GM23338 (cell line): Measurements from ENCODE around the gene PPP4R1. TPM values are rescaled to one million over a fixed set of nuclear protein-coding genes. Genes with fewer than 3 reads are reported as not detected.

Experiments
- ATAC-seq: fragments of 200-7000 bp; cut with Tn5 transposase; 3 replicates; pipeline ENCODE4 v1.9.1; 2020
- DNase-seq: peaks from one replicate; pipeline ENCODE4 v3.0.0-alpha.2; 2015; ENCODE audit warnings: low spot score
- H2AFZ ChIP-seq: fragments of 200-600 bp; sonication (generic); 2 replicates; pipeline ENCODE4 v1.8.0; 2016; ENCODE audit warnings: antibody characterized with exemption, mild to moderate bottlenecking, moderate library complexity
- H3F3A ChIP-seq: fragments of 200-600 bp; sonication (generic); replicated peaks from 2 replicates; pipeline ENCODE4 v1.8.0; 2017; ENCODE audit warnings: antibody characterized with exemption, mixed run types, low read depth
- H3K27ac ChIP-seq: fragments of 200-600 bp; sonication (generic); 2 replicates; pipeline ENCODE4 v1.6.1; 2016; ENCODE audit warnings: low read depth
- H3K27me3 ChIP-seq: fragments of 200-600 bp; sonication (generic); 2 replicates; pipeline ENCODE4 v1.8.0; 2016; ENCODE audit warnings: mild to moderate bottlenecking, mixed run types, moderate library complexity; ENCODE audit not compliant: insufficient read depth
- H3K36me3 ChIP-seq: fragments of 200-600 bp; sonication (generic); 2 replicates; pipeline ENCODE4 v1.8.0; 2016; ENCODE audit warnings: mild to moderate bottlenecking; ENCODE audit not compliant: insufficient read depth
- H3K4me1 ChIP-seq: fragments of 200-600 bp; sonication (generic); 2 replicates; pipeline ENCODE4 v1.8.0; 2016; ENCODE audit warnings: mild to moderate bottlenecking, moderate library complexity; ENCODE audit not compliant: insufficient read depth
- H3K4me2 ChIP-seq: fragments of 200-600 bp; sonication (generic); 2 replicates; pipeline ENCODE4 v1.7.1; 2017; ENCODE audit warnings: mixed run types
- H3K4me3 ChIP-seq: fragments of 200-600 bp; sonication (generic); 2 replicates; pipeline ENCODE4 v1.6.1; 2016; ENCODE audit warnings: mixed run types
- H3K79me2 ChIP-seq: fragments of 200-600 bp; sonication (generic); replicated peaks from 2 replicates; pipeline ENCODE4 v1.8.0; 2017; ENCODE audit warnings: mild to moderate bottlenecking; ENCODE audit not compliant: insufficient read depth
- H3K9me2 ChIP-seq: fragments of 200-600 bp; sonication (generic); 2 replicates; pipeline ENCODE4 v1.8.0; 2017; ENCODE audit not compliant: insufficient read depth
- H4K20me1 ChIP-seq: fragments of 200-600 bp; sonication (generic); replicated peaks from 2 replicates; pipeline ENCODE4 v1.8.0; 2017; ENCODE audit warnings: mild to moderate bottlenecking; ENCODE audit not compliant: insufficient read depth
- H3K27ac Mint-ChIP-seq: 2 replicates; pipeline ENCODE4 v1.8.0; 2020; ENCODE audit warnings: inconsistent platforms, mild to moderate bottlenecking, moderate library complexity, mixed read lengths
- H3K27me3 Mint-ChIP-seq: 3 replicates; pipeline ENCODE4 v1.8.0; 2022; ENCODE audit warnings: low read depth, mild to moderate bottlenecking, moderate library complexity, mixed read lengths, inconsistent platforms; ENCODE audit not compliant: insufficient read depth, poor library complexity
- H3K36me3 Mint-ChIP-seq: 3 replicates; pipeline ENCODE4 v1.8.0; 2021; ENCODE audit warnings: low read depth, mild to moderate bottlenecking, inconsistent platforms, moderate library complexity, mixed read lengths
- H3K4me1 Mint-ChIP-seq: 3 replicates; pipeline ENCODE4 v1.8.0; 2020; ENCODE audit warnings: mild to moderate bottlenecking, inconsistent platforms, mixed read lengths
- H3K4me3 Mint-ChIP-seq: 3 replicates; pipeline ENCODE4 v1.8.0; 2021; ENCODE audit warnings: moderate library complexity, mild to moderate bottlenecking, inconsistent platforms, mixed read lengths
- H3K9me3 Mint-ChIP-seq: 3 replicates; pipeline ENCODE4 v1.8.0; 2020; ENCODE audit warnings: moderate library complexity, mild to moderate bottlenecking, inconsistent platforms, mixed read lengths
- CREB1 ChIP-seq: fragments of 250-450 bp; sonication (Bioruptor Pico); IDR thresholded peaks from 2 replicates; pipeline ENCODE4 v1.5.0; 2020; ENCODE audit warnings: low read depth, mild to moderate bottlenecking, moderate library complexity
- CTCF ChIP-seq, 2 experiments: fragments of 200-600 bp in 1 of 2; sonication (generic) in 1 of 2; conservative IDR thresholded peaks; 2 replicates each; pipeline versions ENCODE4 v1.5.1 to v1.6.1; 2016 to 2017; ENCODE audit warnings: antibody characterized with exemption in 2 of 2, low read depth in 2 of 2, mild to moderate bottlenecking in 2 of 2, moderate library complexity in 1 of 2
- ETS1 ChIP-seq: IDR thresholded peaks from 2 replicates; pipeline ENCODE4 v1.6.1; 2016; ENCODE audit warnings: antibody characterized with exemption
- EZH2 ChIP-seq: fragments of 200-600 bp; sonication (generic); IDR thresholded peaks from one replicate; pipeline ENCODE4 v1.8.0; 2017; ENCODE audit warnings: antibody characterized with exemption, mild to moderate bottlenecking, low read depth; ENCODE audit not compliant: unreplicated experiment
- EZH2phosphoT487 ChIP-seq: fragments of 200-600 bp; sonication (generic); IDR thresholded peaks from one replicate; pipeline ENCODE4 v1.8.1; 2018; ENCODE audit warnings: antibody characterized with exemption; ENCODE audit not compliant: unreplicated experiment
- JUNB ChIP-seq: IDR thresholded peaks from one replicate; pipeline ENCODE4 v1.6.1; 2016; ENCODE audit warnings: antibody characterized with exemption; ENCODE audit not compliant: unreplicated experiment
- NANOG ChIP-seq: IDR thresholded peaks from 2 replicates; pipeline ENCODE4 v1.6.1; 2016; ENCODE audit warnings: antibody characterized with exemption, borderline replicate concordance
- POLR2AphosphoS5 ChIP-seq: IDR thresholded peaks from 2 replicates; pipeline ENCODE4 v1.6.1; 2016; ENCODE audit warnings: antibody characterized with exemption, low read depth
- REST ChIP-seq: IDR thresholded peaks from one replicate; pipeline ENCODE4 v1.6.1; 2018; ENCODE audit warnings: antibody characterized with exemption; ENCODE audit not compliant: unreplicated experiment
- STAT1 ChIP-seq: IDR thresholded peaks from one replicate; pipeline ENCODE4 v1.6.1; 2016; ENCODE audit warnings: antibody characterized with exemption; ENCODE audit not compliant: unreplicated experiment
- ZNF462 ChIP-seq: fragments of 250-450 bp; sonication (Bioruptor Pico); IDR thresholded peaks from 2 replicates; pipeline ENCODE4 v1.5.0; 2020; ENCODE audit warnings: mild to moderate bottlenecking, moderate library complexity
- polyA plus RNA-seq: library from polyadenylated mRNA; unstranded; fragments of >200 nt; fragmentation: Nextera tagmentation; extraction: Ambion mirVana; gene quantifications from 2 replicates; pipeline ENCODE4 v1.2.1, GENCODE V29; 2016
- total RNA-seq: library from RNA; depleted of rRNA; stranded (reverse); fragments of >200 nt; shearing (Covaris generic); gene quantifications from 2 replicates; pipeline ENCODE4 v1.2.3, GENCODE V29; 2014

Gene PPP4R1
- total and polyA plus RNA-seq, 2 experiments from 2014 or later: 18.1 to 79.4 TPM

- TF ChIP-seq ZNF462 (CRISPR knock-in tag) (no peak), EZH2 (no peak), STAT1 (no peak), EZH2phosphoT487 (no peak), JUNB (no peak)
Measured at GRCh38 chr18:9617006-9617542, 2.7 kb upstream of the PPP4R1 start (continued).

- Histone ChIP-seq H4K20me1 (peaks cover under 1% of the 10 kb centered on the region; the same call in 1 of the 2 replicates), H3K27me3 (no peaks in the 10 kb centered on the region), H3K4me1 (peaks cover 17% of the 10 kb centered on the region), H3F3A (peaks cover 5% of the 10 kb centered on the region; the same call in 1 of the 2 replicates), H3K79me2 (peaks cover 27% of the 10 kb centered on the region), H3K9me2 (no peaks in the 10 kb centered on the region), H3K4me3 (0 out of 2 replicates have a peak overlapping the region, but pooled peaks have one; percentile 62), H3K36me3 (no peaks in the 10 kb centered on the region), H3K27ac (no peak overlapping the region; the same call in 1 of the 2 replicates), H2AFZ (no peak overlapping the region), H3K4me2 (peak overlapping the region; percentile 84; the same call in 1 of the 2 replicates)
- TF ChIP-seq CREB1 (CRISPR knock-in tag) (no peak), STAT1 (no peak), JUNB (no peak), POLR2AphosphoS5 (no peak), REST (no peak), CTCF (conservative IDR thresholded peaks at IDR 0.05; ENCODE audit: low read depth in 2 of 2) (no peak), NANOG (no peak), ETS1 (no peak), EZH2phosphoT487 (no peak)
- Mint-ChIP-seq H3K9me3 (no peaks in the 10 kb centered on the region; the same call in 2 of the 3 replicates), H3K27me3 (peaks cover 7% of the 10 kb centered on the region), H3K27ac (no peak overlapping the region; the same call in 1 of the 2 replicates), H3K36me3 (peaks cover 14% of the 10 kb centered on the region), H3K4me3 (peak overlapping the region; percentile 81), H3K4me1 (peaks cover 29% of the 10 kb centered on the region)
- DNase-seq: peak; percentile 37
- no peak for ATAC-seq
Measured at GRCh38 chr18:9616049-9616448, 1.7 kb upstream of the PPP4R1 start.
